Mononuclear cell (primary cell): Measurements from ENCODE around the gene AKAP8L. TPM values are rescaled to one million over a fixed set of nuclear protein-coding genes. Genes with fewer than 3 reads are reported as not detected.
"Not testable (repeated sequence)": the region's sequence is repeated elsewhere in the genome, so short reads cannot be mapped to it uniquely, and the experiment has no call there.

Experiments
- H3K27me3 ChIP-seq: 2 replicates; pipeline ENCODE4 v1.6.0; 2011; ENCODE audit warnings: low read length, control low read depth; ENCODE audit not compliant: insufficient read depth
- H3K4me1 ChIP-seq: 2 replicates; pipeline ENCODE4 v1.5.1; 2011; ENCODE audit warnings: mild to moderate bottlenecking, low read length, control low read depth; ENCODE audit not compliant: insufficient read depth
- H3K4me3 ChIP-seq: 2 replicates; pipeline ENCODE4 v1.5.1; 2011; ENCODE audit warnings: mild to moderate bottlenecking, low read length, moderate library complexity
- H3K9me3 ChIP-seq: 2 replicates; pipeline ENCODE4 v1.5.1; 2011; ENCODE audit warnings: low read depth, mild to moderate bottlenecking, control low read depth, low read length
- total RNA-seq: library from RNA; depleted of rRNA; stranded (reverse); fragments of >200 nt; gene quantifications from one replicate; pipeline ENCODE4 v1.2.3, GENCODE V29; 2012

AKAP8L gene
- total RNA-seq, 1 donor = 76.9 TPM

DNA sequence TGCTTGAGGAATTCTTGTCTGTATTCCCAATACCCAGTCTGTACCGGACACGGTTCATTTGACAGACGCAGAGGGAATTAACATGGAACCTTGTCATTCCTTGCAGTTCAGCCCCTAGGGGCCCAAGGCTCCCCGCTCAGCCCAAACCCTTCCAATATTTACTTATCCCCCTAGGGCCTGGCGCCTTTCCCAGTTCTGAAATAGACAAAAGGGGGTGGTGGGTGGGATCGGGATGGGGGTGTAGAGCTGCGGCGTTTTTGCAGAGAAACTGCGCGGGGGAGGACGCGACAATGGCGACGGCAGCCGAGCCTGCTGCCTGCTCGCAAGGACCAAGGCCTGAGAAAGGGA lies 583 bp downstream of the AKAP8L start:
- Histone ChIP-seq H3K27me3 (no peaks in the 10 kb centered on the region), H3K9me3 (no peaks in the 10 kb centered on the region), H3K4me3 (peak overlapping the region; percentile 77), H3K4me1 (peaks cover 35% of the 10 kb centered on the region)

- Histone ChIP-seq H3K4me3 (peak overlapping the region; percentile 77), H3K9me3 (no peaks in the 10 kb centered on the region), H3K4me1 (peaks cover 40% of the 10 kb centered on the region), H3K27me3 (no peaks in the 10 kb centered on the region)
These were observed 1.1 kb downstream of the AKAP8L start for GRCh38 chr19:15417699-15418098.

- Histone ChIP-seq H3K4me3 (no peak overlapping the region), H3K9me3 (no peaks in the 10 kb centered on the region), H3K4me1 (peaks cover 30% of the 10 kb centered on the region), H3K27me3 (no peaks in the 10 kb centered on the region)
These were observed 6.0 kb downstream of the AKAP8L start for GRCh38 chr19:15412832-15413231.

DNA sequence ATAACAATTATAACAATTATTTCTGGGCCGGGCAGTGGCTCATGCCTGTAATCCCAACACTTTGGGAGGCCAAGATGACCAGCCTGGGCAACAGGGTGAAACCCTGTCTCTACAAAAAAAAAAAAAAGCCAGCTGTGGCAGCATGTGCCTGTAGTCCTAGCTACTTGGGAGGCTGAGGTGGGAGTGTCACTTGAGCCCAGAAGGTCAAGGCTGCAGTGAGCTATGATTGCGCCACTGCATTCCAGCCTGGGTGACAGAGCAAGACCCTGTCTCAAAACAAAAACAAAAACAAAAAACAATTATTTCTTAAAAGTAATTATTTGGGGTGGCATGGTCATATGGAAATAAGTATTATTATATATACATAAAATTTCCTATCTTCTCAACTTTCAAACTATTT lies 7.4 kb downstream of the AKAP8L start:
- not testable (repeated sequence) for H3K27me3 ChIP-seq, H3K4me3 ChIP-seq, H3K9me3 ChIP-seq
- peaks cover 16% of the 10 kb centered on the region for H3K4me1 ChIP-seq

- Histone ChIP-seq H3K9me3 (no peaks in the 10 kb centered on the region), H3K27me3 (no peaks in the 10 kb centered on the region), H3K4me1 (peaks cover 3% of the 10 kb centered on the region), H3K4me3 (no peak overlapping the region)
These were observed 14.0 kb downstream of the AKAP8L start for GRCh38 chr19:15404780-15405211.

GRCh38 chr19:15404097-15404779 lies 14.6 kb downstream of the AKAP8L start:
- Histone ChIP-seq H3K4me1 (peaks cover 3% of the 10 kb centered on the region), H3K4me3 (no peak overlapping the region), H3K27me3 (no peaks in the 10 kb centered on the region), H3K9me3 (no peaks in the 10 kb centered on the region)

- no peak overlapping the region for H3K4me3 ChIP-seq
- H3K4me1 ChIP-seq = peaks cover 3% of the 10 kb centered on the region
- H3K9me3 ChIP-seq = no peaks in the 10 kb centered on the region
- no peaks in the 10 kb centered on the region for H3K27me3 ChIP-seq
These were observed 15.6 kb downstream of the AKAP8L start for GRCh38 chr19:15403151-15403531.

DNA sequence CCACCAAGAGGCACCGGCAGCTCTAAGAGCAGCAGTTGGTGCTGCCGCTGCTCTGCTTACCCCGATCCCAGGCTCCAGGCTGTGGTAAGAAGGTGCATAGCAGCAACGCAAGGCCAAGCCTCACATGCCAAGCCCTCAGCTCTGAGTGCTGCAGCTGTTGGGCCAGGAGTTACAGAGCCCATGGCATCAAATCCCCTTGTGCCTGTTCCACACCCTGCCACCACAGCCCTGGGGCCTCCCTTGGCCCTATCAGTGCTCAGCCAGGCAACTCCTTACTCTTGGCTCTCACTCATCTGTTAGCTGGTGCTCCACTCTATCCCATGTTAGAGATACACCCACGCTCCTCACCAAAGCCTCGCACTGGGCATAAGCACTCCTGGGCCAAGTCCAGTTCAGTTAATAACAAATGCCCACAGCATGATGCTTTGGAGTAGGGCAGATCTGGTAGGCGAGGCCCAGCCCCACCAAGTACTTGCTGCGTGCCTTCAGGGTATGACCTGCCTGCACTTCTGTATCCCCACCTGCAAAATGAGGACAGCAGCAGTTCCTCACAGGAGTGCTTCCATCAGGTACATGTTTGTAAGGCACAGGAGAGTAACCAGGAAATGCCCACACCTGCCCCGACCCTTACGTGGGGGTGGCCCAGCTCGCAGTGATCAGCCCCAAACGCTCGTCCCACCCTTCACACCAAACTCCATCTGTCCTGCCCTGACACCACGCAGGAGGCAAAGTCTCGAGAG lies 16.2 kb downstream of the AKAP8L start:
- Histone ChIP-seq H3K4me3 (no peak overlapping the region), H3K27me3 (no peaks in the 10 kb centered on the region), H3K4me1 (peaks cover 3% of the 10 kb centered on the region), H3K9me3 (no peaks in the 10 kb centered on the region)

DNA sequence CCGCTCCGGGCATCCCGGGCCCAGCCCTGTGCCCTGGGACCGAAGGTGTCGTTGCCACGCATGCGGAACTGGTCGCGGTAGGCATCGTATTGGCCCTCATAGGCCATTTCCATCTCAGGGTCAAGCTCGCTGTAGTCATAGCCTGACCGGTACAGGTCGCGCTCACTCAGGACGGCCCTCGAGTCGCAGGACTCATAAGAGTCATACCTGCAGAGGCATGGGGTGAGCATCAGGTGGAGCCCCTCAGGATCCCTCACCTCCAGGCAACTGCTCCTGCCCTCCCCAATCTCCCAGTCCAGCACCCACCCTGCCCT lies 17.4 kb downstream of the AKAP8L start:
- H3K9me3 ChIP-seq = no peaks in the 10 kb centered on the region
- no peak overlapping the region for H3K4me3 ChIP-seq
- H3K27me3 ChIP-seq = no peaks in the 10 kb centered on the region
- H3K4me1 ChIP-seq = peaks cover 3% of the 10 kb centered on the region

GRCh38 chr19:15400521-15401396 lies 18.0 kb downstream of the AKAP8L start:
- H3K9me3 ChIP-seq = no peaks in the 10 kb centered on the region
- H3K27me3 ChIP-seq = no peaks in the 10 kb centered on the region
- no peak overlapping the region for H3K4me3 ChIP-seq
- H3K4me1 ChIP-seq = peaks cover 3% of the 10 kb centered on the region

GRCh38 chr19:15399635-15400034 lies 19.2 kb downstream of the AKAP8L start:
- H3K9me3 ChIP-seq = no peaks in the 10 kb centered on the region
- H3K27me3 ChIP-seq = no peaks in the 10 kb centered on the region
- H3K4me3 ChIP-seq = no peak overlapping the region
- no peaks in the 10 kb centered on the region for H3K4me1 ChIP-seq

- no peaks in the 10 kb centered on the region for H3K4me1 ChIP-seq
- no peaks in the 10 kb centered on the region for H3K27me3 ChIP-seq
- no peaks in the 10 kb centered on the region for H3K9me3 ChIP-seq
- H3K4me3 ChIP-seq = no peak overlapping the region
These were observed 19.6 kb downstream of the AKAP8L start for GRCh38 chr19:15399234-15399515.

GRCh38 chr19:15398501-15399233 lies 20.1 kb downstream of the AKAP8L start:
- Histone ChIP-seq H3K4me1 (no peaks in the 10 kb centered on the region), H3K9me3 (no peaks in the 10 kb centered on the region), H3K4me3 (no peak overlapping the region), H3K27me3 (no peaks in the 10 kb centered on the region)

GRCh38 chr19:15397782-15398181 lies 21.0 kb downstream of the AKAP8L start:
- Histone ChIP-seq H3K9me3 (no peaks in the 10 kb centered on the region), H3K4me3 (no peak overlapping the region), H3K4me1 (no peaks in the 10 kb centered on the region), H3K27me3 (no peaks in the 10 kb centered on the region)

DNA sequence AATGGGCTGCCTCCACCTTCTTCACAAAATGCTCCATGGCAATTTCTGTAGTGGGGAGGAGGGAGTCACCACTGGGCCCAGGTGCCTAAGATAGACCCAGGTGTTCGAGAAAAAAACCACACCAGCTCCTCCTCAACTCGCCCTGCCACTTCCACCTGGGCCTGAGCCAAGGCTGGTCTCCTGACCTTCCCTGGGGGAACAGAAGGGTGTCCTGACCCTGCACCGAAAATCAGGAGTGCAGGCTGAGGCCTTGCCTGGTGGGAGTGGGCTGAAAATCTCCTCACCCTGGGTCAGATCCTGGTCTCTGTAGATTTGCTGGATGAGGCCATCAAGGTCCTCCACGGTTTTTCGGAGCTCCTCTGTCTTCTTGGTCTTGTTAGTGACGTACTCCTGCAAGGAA lies 21.6 kb downstream of the AKAP8L start:
- no peaks in the 10 kb centered on the region for H3K4me1 ChIP-seq
- no peak overlapping the region for H3K4me3 ChIP-seq
- no peaks in the 10 kb centered on the region for H3K27me3 ChIP-seq
- no peaks in the 10 kb centered on the region for H3K9me3 ChIP-seq
